ENCODE results near the gene SIMC1. TPM values are rescaled to one million over a fixed set of nuclear protein-coding genes. Genes with fewer than 3 reads are reported as not detected.

SIMC1 gene
- total and polyA plus RNA-seq, 2 of the 4 experiments (the other 2 are of a cell fraction) = 8.2 to 11.7 TPM

GRCh38 chr5:176387384-176387925 lies 149.2 kb downstream of the SIMC1 start:
- Histone ChIP-seq H3K14ac (replicated peaks; ENCODE audit: low read depth, low read length) (no peak overlapping the region), H3K23ac (ENCODE audit: low read depth, low read length) (no peak overlapping the region), H2AK9ac (replicated peaks; ENCODE audit: low read depth, low read length, poor library complexity) (peak overlapping the region; percentile 93), H4K20me1 (ENCODE audit: insufficient read depth, low read length) (peaks cover 3% of the 10 kb centered on the region; the same call in 1 of the 2 replicates), H3K4ac (ENCODE audit: low read depth, low read length) (peak overlapping the region; percentile 52; the same call in 1 of the 2 replicates), H3K27me3 (ENCODE audit: control insufficient read depth, insufficient read depth, low read length) (no peaks in the 10 kb centered on the region), H3K27ac (ENCODE audit: insufficient read depth, low read length) (peak overlapping the region; percentile 21; the same call in 1 of the 2 replicates), H3K9me3 (ENCODE audit: control insufficient read depth, insufficient read depth, low read length) (no peaks in the 10 kb centered on the region), H3K4me3 (ENCODE audit: insufficient read depth, low read depth, low read length) (peak overlapping the region; percentile 59), H2BK5ac (ENCODE audit: low read depth, low read length, poor library complexity, severe bottlenecking) (no peak overlapping the region), H3K18ac (ENCODE audit: low read depth, low read length) (no peak overlapping the region), H2BK120ac (ENCODE audit: low read depth, low read length) (no peak overlapping the region), H3K4me1 (ENCODE audit: control insufficient read depth, insufficient read depth, low read length) (no peaks in the 10 kb centered on the region), H3K56ac (ENCODE audit: extremely low read depth, insufficient read depth, low read length) (peak overlapping the region; percentile 53; the same call in 1 of the 2 replicates), H3K4me2 (ENCODE audit: low read depth, low read length) (peak overlapping the region; percentile 91), H4K91ac (ENCODE audit: insufficient read depth, low read depth, low read length) (no peak overlapping the region), H2BK15ac (ENCODE audit: low read depth, low read length) (no peak overlapping the region), H4K5ac (ENCODE audit: low read depth, low read length) (no peak overlapping the region), H3K9me1 (ENCODE audit: insufficient read depth, low read length) (no peaks in the 10 kb centered on the region; the same call in 1 of the 2 replicates), H2AFZ (replicated peaks; ENCODE audit: low read length, poor library complexity) (no peak overlapping the region), H3K36me3 (ENCODE audit: control insufficient read depth, insufficient read depth, low read length) (peaks cover 37% of the 10 kb centered on the region), H2BK20ac (ENCODE audit: low read depth, low read length) (no peak overlapping the region), H2AK5ac (ENCODE audit: low read depth, low read length) (no peak overlapping the region), H4K8ac (ENCODE audit: low read depth in 2 of 2, low read length in 2 of 2) (peak overlapping the region; percentile 11 to 45; a peak in 2 of 4 replicates), H3K9ac (ENCODE audit: low read depth, low read length) (peak overlapping the region; percentile 73), H3K79me1 (ENCODE audit: low read depth in 1 of 2, low read length in 2 of 2) (peaks cover 9 to 49% of the 10 kb centered on the region in 2 experiments; a peak in 3 of 4 replicates)
- POLR2A ChIA-PET (ENCODE audit: unreplicated experiment) = no interaction called here
- no peak for ATAC-seq (ENCODE audit: low read depth)
- WGBS, 2 experiments (ENCODE audit: extremely low coverage in 2 of 2, insufficient read length in 1 of 2) = no CpG with 5 or more reads among the region's 8 CpGs
- CTCF ChIA-PET = no interaction called here
- in situ Hi-C loops (cut with MboI; ENCODE audit: low sequenced_read_pairs) = no loop called here
- DNase-seq = no peak
- TF ChIP-seq MXI1 (IDR thresholded peaks at IDR 0.05; ENCODE audit: borderline replicate concordance, low read depth, low read length) (no peak), CHD1 (IDR thresholded peaks at IDR 0.05; ENCODE audit: low read depth, low read length) (no peak), CEBPB (IDR thresholded peaks at IDR 0.05; ENCODE audit: low read depth, low read length) (no peak), BHLHE40 (IDR thresholded peaks at IDR 0.05; ENCODE audit: low read depth, low read length) (no peak), FOS (IDR thresholded peaks at IDR 0.05; ENCODE audit: low read depth, low read length) (no peak)
- TF ChIP-seq, protein P1, sequence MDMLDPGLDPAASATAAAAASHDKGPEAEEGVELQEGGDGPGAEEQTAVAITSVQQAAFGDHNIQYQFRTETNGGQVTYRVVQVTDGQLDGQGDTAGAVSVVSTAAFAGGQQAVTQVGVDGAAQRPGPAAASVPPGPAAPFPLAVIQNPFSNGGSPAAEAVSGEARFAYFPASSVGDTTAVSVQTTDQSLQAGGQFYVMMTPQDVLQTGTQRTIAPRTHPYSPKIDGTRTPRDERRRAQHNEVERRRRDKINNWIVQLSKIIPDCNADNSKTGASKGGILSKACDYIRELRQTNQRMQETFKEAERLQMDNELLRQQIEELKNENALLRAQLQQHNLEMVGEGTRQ (IDR thresholded peaks at IDR 0.05; ENCODE audit: low read depth, low read length) = no peak
- intact Hi-C loops (cut with micrococcal nuclease) = no loop called here
- BruUV-seq (replicated peaks) = no TSS peak
- dilution Hi-C loops (cut with HindIII; ENCODE audit: low sequenced_read_pairs, unreplicated experiment) = no loop called here

Data from IMR-90 (cell line).